ENCODE measurements around the gene MARCHF10.

DNA sequence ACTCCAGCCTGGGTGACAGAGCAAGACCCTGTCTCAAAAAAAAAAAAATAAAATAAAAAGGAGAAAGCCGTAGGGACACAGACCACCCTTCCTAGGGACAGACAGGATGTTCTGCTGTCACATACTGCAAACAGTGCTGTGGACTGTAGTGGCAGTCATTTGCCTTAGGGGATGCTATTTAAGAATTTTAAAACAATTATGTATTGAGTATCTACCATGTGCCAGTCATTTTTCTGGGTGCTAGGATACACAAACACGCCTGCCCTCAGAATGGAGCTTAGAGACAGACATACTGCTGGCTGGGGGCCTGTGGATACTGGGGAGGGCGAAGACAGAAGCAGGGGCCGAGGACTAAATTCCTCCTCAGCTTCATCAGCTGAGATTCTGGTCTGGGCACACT is 135.2 kb downstream of the MARCHF10 start:
- TF ChIP-seq POLR2AphosphoS5 (IDR thresholded peaks at IDR 0.05; ENCODE audit: low read depth, low read length), result no peak
- no peak for TF ChIP-seq POLR2A (IDR thresholded peaks at IDR 0.05; ENCODE audit: low read depth, low read length)

Data from GM12891 (cell line).